Activated CD8-positive, alpha-beta memory T cell treated with anti-CD3 and anti-CD28 coated beads, Interleukin-2, amount 50 U/mL, for 1 hour (primary cell): ENCODE results near the gene SLC34A1.
"Not testable (repeated sequence)": the region's sequence is repeated elsewhere in the genome, so short reads cannot be mapped to it uniquely, and the experiment has no call there.

Source experiments
- DNase-seq: peaks from one replicate; pipeline ENCODE4 v3.0.0-alpha.2; 2020; ENCODE audit errors: extremely low read depth

SLC34A1 gene

GRCh38 chr5:177355162-177355867 lies 28.9 kb upstream of the SLC34A1 start:
- no peak for DNase-seq

- DNase-seq = no peak
Measured at GRCh38 chr5:177355868-177356168, 28.4 kb upstream of the SLC34A1 start.

- DNase-seq = no peak
Measured at GRCh38 chr5:177356746-177357145, 27.5 kb upstream of the SLC34A1 start.

GRCh38 chr5:177357146-177357458 lies 27.1 kb upstream of the SLC34A1 start:
- no peak for DNase-seq

GRCh38 chr5:177357459-177358351 lies 26.5 kb upstream of the SLC34A1 start, which contains the start of gene RGS14:
Gene RGS14 (plus strand): TSS chr5:177357924. CDS start chr5:177358025, 101 bp downstream.
- peak; percentile 36 for DNase-seq

- DNase-seq = no peak
Measured at GRCh38 chr5:177358370-177358819, 25.8 kb upstream of the SLC34A1 start.

- no peak for DNase-seq
Measured at GRCh38 chr5:177359451-177359851, 24.8 kb upstream of the SLC34A1 start.

- no peak for DNase-seq
Measured at GRCh38 chr5:177359860-177360259, 24.4 kb upstream of the SLC34A1 start.

GRCh38 chr5:177360740-177361139 lies 23.5 kb upstream of the SLC34A1 start:
- DNase-seq = not testable (repeated sequence)

GRCh38 chr5:177361418-177362291 lies 22.6 kb upstream of the SLC34A1 start:
- no peak for DNase-seq

GRCh38 chr5:177362292-177362609 lies 22.0 kb upstream of the SLC34A1 start:
- no peak for DNase-seq

GRCh38 chr5:177362610-177363507 lies 21.4 kb upstream of the SLC34A1 start:
- DNase-seq = no peak

- DNase-seq = no peak
Measured at GRCh38 chr5:177363565-177363964, 20.7 kb upstream of the SLC34A1 start.

GRCh38 chr5:177364159-177364962 lies 19.9 kb upstream of the SLC34A1 start:
- DNase-seq = no peak

- DNase-seq = no peak
Measured at GRCh38 chr5:177365845-177366527, 18.2 kb upstream of the SLC34A1 start.

- DNase-seq = no peak
Measured at GRCh38 chr5:177366528-177367322, 17.5 kb upstream of the SLC34A1 start.

- no peak for DNase-seq
Measured at GRCh38 chr5:177367323-177367848, 16.8 kb upstream of the SLC34A1 start.

- no peak for DNase-seq
Measured at GRCh38 chr5:177367981-177368868, 16.0 kb upstream of the SLC34A1 start.
